Measurements from ENCODE around the gene FEZ2. TPM values are rescaled to one million over a fixed set of nuclear protein-coding genes. Genes with fewer than 3 reads are reported as not detected.

The FEZ2 gene
- total and polyA plus RNA-seq, 4 donors, result 36.1 to 59.4 (median 58.5) TPM

GRCh38 chr2:36549165-36549574 lies 48.8 kb downstream of the FEZ2 start:
- H3K4me3 ChIP-seq (ENCODE audit: low read length in 2 of 2), result no peak overlapping the region
- H3K9me3 ChIP-seq (ENCODE audit: control insufficient read depth, low read length), result no peaks in the 10 kb centered on the region
- intact Hi-C loops (cut with DNase I), result no loop called here
- H3K36me3 ChIP-seq (ENCODE audit: control insufficient read depth in 1 of 2, insufficient read depth in 2 of 2, low read length in 1 of 2), result peaks cover 4 to 6% of the 10 kb centered on the region in 2 donors
- H3K27ac ChIP-seq (ENCODE audit: low read depth in 1 of 2, low read length in 2 of 2), result peak overlapping the region in 1 of 2 donors; percentile 35
- no peaks in the 10 kb centered on the region for H3K4me1 ChIP-seq (ENCODE audit: control insufficient read depth in 1 of 2, insufficient read depth in 2 of 2, low read length in 2 of 2)
- WGBS, 2 donors, result 44 to 48% methylated on average over 7 of the region's 7 CpGs
- no peak for ATAC-seq (ENCODE audit: low FRiP score)
- no peaks in the 10 kb centered on the region for H3K27me3 ChIP-seq (ENCODE audit: control insufficient read depth in 1 of 2, insufficient read depth in 2 of 2, low read length in 1 of 2)
- no peak for DNase-seq

DNA sequence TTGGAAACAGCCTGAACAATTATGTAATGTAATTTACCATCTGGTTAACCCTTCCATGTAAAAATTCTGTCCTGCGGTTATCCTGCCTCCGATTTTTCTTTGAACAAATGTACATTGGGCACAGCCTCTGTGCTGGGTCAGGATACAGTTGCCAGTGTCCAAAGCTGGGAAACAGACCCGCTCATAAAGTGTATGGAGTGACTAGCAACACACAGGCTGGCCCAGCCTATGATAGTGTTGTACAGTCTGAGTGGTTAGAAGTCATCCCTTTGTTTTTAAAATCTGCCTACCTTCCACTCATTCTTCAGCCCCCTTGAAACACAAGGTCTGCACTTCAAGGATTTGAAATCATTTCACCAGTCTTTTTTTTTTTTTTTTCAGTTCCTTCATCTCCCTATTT lies 50.1 kb downstream of the FEZ2 start:
- no peaks in the 10 kb centered on the region for H3K27me3 ChIP-seq (ENCODE audit: control insufficient read depth in 1 of 2, insufficient read depth in 2 of 2, low read length in 1 of 2)
- intact Hi-C loops (cut with DNase I), result no loop called here
- H3K9me3 ChIP-seq (ENCODE audit: control insufficient read depth, low read length), result no peaks in the 10 kb centered on the region
- no peak for ATAC-seq (ENCODE audit: low FRiP score)
- H3K36me3 ChIP-seq (ENCODE audit: control insufficient read depth in 1 of 2, insufficient read depth in 2 of 2, low read length in 1 of 2), result peaks cover 4 to 6% of the 10 kb centered on the region in 2 donors
- no peak overlapping the region for H3K4me3 ChIP-seq (ENCODE audit: low read length in 2 of 2)
- WGBS, 2 donors, result 79 to 88% methylated on average over 3 of the region's 3 CpGs
- DNase-seq, result no peak
- H3K4me1 ChIP-seq (ENCODE audit: control insufficient read depth in 1 of 2, insufficient read depth in 2 of 2, low read length in 2 of 2), result no peaks in the 10 kb centered on the region
- no peak overlapping the region for H3K27ac ChIP-seq (ENCODE audit: low read depth in 1 of 2, low read length in 2 of 2)

GRCh38 chr2:36545871-36546416 lies 52.0 kb downstream of the FEZ2 start:
- DNase-seq, result no peak
- WGBS, 2 donors, result 2 to 43% methylated on average over 1 of the region's 1 CpG
- H3K9me3 ChIP-seq (ENCODE audit: control insufficient read depth, low read length), result no peaks in the 10 kb centered on the region
- intact Hi-C loops (cut with DNase I), result no loop called here
- no peak for ATAC-seq (ENCODE audit: low FRiP score)
- H3K36me3 ChIP-seq (ENCODE audit: control insufficient read depth in 1 of 2, insufficient read depth in 2 of 2, low read length in 1 of 2), result peaks cover under 1 to 6% of the 10 kb centered on the region in 2 donors
- no peaks in the 10 kb centered on the region for H3K4me1 ChIP-seq (ENCODE audit: control insufficient read depth in 1 of 2, insufficient read depth in 2 of 2, low read length in 2 of 2)
- no peak overlapping the region for H3K4me3 ChIP-seq (ENCODE audit: low read length in 2 of 2)
- H3K27me3 ChIP-seq (ENCODE audit: control insufficient read depth in 1 of 2, insufficient read depth in 2 of 2, low read length in 1 of 2), result no peaks in the 10 kb centered on the region
- H3K27ac ChIP-seq (ENCODE audit: low read depth in 1 of 2, low read length in 2 of 2), result no peak overlapping the region

DNA sequence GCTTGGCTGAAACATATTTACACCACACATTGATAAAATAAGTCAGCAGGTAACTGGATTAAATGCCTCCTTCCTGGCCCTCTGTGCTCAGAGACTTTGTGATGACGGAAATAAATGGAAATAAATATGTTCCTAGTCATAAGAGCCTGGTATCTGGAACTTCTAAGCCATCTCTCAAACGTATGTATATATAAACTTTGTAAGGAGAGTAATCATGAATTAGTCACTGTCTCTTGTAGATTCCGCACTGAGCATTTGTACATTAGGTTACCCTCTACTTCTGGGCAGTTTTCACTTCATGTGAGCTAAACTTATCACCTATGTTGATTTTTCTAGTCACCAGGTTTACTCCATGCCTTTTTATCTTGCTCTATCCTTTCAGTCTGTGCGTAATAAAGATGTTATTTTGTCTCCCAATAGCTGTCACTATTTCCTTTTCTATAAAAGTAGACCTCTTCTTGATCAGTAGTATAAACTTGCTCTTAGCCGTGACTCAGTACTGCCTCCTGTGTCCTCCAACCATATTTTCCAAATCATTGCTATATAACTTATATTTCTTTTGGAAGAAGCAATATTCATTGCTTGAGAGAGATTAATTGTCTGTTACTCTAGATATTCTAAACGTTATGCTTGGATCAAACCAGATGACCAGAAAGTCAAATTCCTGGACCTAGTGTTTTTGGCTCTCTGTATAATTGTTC lies 53.2 kb downstream of the FEZ2 start:
- H3K4me3 ChIP-seq (ENCODE audit: low read length in 2 of 2), result no peak overlapping the region
- ATAC-seq (ENCODE audit: low FRiP score) (no peak), DNase-seq (no peak)
- H3K4me1 ChIP-seq (ENCODE audit: control insufficient read depth in 1 of 2, insufficient read depth in 2 of 2, low read length in 2 of 2), result no peaks in the 10 kb centered on the region
- peaks cover 0 to 9% of the 10 kb centered on the region in 2 donors for H3K36me3 ChIP-seq (ENCODE audit: control insufficient read depth in 1 of 2, insufficient read depth in 2 of 2, low read length in 1 of 2)
- H3K9me3 ChIP-seq (ENCODE audit: control insufficient read depth, low read length), result no peaks in the 10 kb centered on the region
- intact Hi-C loops (cut with DNase I), result no loop called here
- no peak overlapping the region for H3K27ac ChIP-seq (ENCODE audit: low read depth in 1 of 2, low read length in 2 of 2)
- no peaks in the 10 kb centered on the region for H3K27me3 ChIP-seq (ENCODE audit: control insufficient read depth in 1 of 2, insufficient read depth in 2 of 2, low read length in 1 of 2)
- WGBS, 2 donors, result 59 to 64% methylated on average over 6 of the region's 6 CpGs

DNA sequence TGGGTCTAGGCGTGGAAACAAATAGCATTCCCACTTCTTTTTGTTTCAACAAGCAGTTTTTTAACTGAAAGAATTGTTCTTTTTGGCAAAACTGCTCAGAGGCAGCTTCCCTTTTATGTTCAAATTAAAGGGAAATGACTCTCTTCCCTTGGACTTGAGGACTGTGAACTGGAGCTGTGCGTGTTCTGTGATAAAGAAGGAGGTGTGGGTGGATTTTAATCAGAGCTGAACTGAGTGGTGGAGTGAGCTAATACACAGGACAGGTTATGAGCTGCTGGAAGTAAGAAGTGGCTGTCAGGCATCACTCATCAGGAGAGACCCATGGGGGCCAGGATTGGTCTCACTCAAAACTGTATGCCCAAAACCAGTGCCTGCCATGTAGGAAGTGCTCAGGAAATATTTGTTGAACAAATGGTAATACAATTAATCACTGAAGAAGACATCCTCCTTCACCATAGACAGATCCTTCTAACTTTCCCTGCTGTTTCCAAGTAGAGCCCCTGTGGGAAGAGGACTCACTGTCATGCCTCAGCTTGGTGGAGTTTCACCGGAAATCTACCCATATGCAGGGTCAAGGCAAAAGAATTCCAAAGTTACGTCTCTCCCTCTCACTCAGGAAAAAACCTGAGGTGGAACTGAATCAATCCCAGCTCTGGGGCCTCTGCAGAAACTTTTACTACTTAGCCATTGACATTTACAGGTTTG lies 55.9 kb downstream of the FEZ2 start:
- intact Hi-C loops (cut with DNase I), result no loop called here
- H3K36me3 ChIP-seq (ENCODE audit: control insufficient read depth in 1 of 2, insufficient read depth in 2 of 2, low read length in 1 of 2), result peaks cover 0 to 12% of the 10 kb centered on the region in 2 donors
- H3K4me3 ChIP-seq (ENCODE audit: low read length in 2 of 2), result no peak overlapping the region
- H3K27ac ChIP-seq (ENCODE audit: low read depth in 1 of 2, low read length in 2 of 2), result no peak overlapping the region
- no peak for DNase-seq
- no peaks in the 10 kb centered on the region for H3K4me1 ChIP-seq (ENCODE audit: control insufficient read depth in 1 of 2, insufficient read depth in 2 of 2, low read length in 2 of 2)
- 36 to 43% methylated on average over 4 of the region's 4 CpGs for WGBS, 2 donors
- peak; percentile 58 for ATAC-seq (ENCODE audit: low FRiP score)
- no peaks in the 10 kb centered on the region for H3K9me3 ChIP-seq (ENCODE audit: control insufficient read depth, low read length)
- H3K27me3 ChIP-seq (ENCODE audit: control insufficient read depth in 1 of 2, insufficient read depth in 2 of 2, low read length in 1 of 2), result no peaks in the 10 kb centered on the region

- H3K27ac ChIP-seq (ENCODE audit: low read depth in 1 of 2, low read length in 2 of 2), result peak overlapping the region in 1 of 2 donors; percentile 6
- H3K4me1 ChIP-seq (ENCODE audit: control insufficient read depth in 1 of 2, insufficient read depth in 2 of 2, low read length in 2 of 2), result no peaks in the 10 kb centered on the region
- no peaks in the 10 kb centered on the region for H3K9me3 ChIP-seq (ENCODE audit: control insufficient read depth, low read length)
- 67 to 70% methylated on average over 11 of the region's 11 CpGs for WGBS, 2 donors
- intact Hi-C loops (cut with DNase I), result no loop called here
- H3K4me3 ChIP-seq (ENCODE audit: low read length in 2 of 2), result no peak overlapping the region
- ATAC-seq (ENCODE audit: low FRiP score) (no peak), DNase-seq (no peak)
- H3K27me3 ChIP-seq (ENCODE audit: control insufficient read depth in 1 of 2, insufficient read depth in 2 of 2, low read length in 1 of 2), result no peaks in the 10 kb centered on the region
- peaks cover 0 to 14% of the 10 kb centered on the region in 2 donors for H3K36me3 ChIP-seq (ENCODE audit: control insufficient read depth in 1 of 2, insufficient read depth in 2 of 2, low read length in 1 of 2)
These were observed 56.8 kb downstream of the FEZ2 start for GRCh38 chr2:36540986-36541754.

DNA sequence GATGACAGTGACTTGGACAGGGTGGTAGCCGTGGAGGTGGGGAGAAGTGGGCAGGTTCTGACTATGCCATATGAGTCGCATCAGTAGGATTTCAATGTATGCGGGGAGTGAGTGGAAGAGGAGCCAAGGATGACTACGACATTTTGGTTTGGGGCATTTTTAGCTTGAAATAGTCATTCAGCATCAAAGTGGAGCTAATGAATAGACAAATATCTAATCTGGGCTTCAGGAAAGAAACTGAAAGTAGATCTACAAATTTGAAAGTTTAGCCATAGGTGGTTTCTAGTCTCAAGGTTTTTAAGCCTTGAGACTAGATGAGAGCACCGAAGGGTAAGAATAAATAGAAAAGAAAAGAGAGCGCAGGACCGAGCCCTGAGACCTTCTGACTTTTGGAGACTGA lies 58.3 kb downstream of the FEZ2 start:
- H3K27ac ChIP-seq (ENCODE audit: low read depth in 1 of 2, low read length in 2 of 2), result no peak overlapping the region
- no peak for DNase-seq
- ATAC-seq (ENCODE audit: low FRiP score), result no peak
- WGBS, 2 donors, result 89 to 91% methylated on average over 7 of the region's 7 CpGs
- H3K9me3 ChIP-seq (ENCODE audit: control insufficient read depth, low read length), result no peaks in the 10 kb centered on the region
- no peaks in the 10 kb centered on the region for H3K4me1 ChIP-seq (ENCODE audit: control insufficient read depth in 1 of 2, insufficient read depth in 2 of 2, low read length in 2 of 2)
- peaks cover 0 to 16% of the 10 kb centered on the region in 2 donors for H3K36me3 ChIP-seq (ENCODE audit: control insufficient read depth in 1 of 2, insufficient read depth in 2 of 2, low read length in 1 of 2)
- H3K27me3 ChIP-seq (ENCODE audit: control insufficient read depth in 1 of 2, insufficient read depth in 2 of 2, low read length in 1 of 2), result no peaks in the 10 kb centered on the region
- H3K4me3 ChIP-seq (ENCODE audit: low read length in 2 of 2), result no peak overlapping the region
- intact Hi-C loops (cut with DNase I), result no loop called here

- ATAC-seq (ENCODE audit: low FRiP score) (no peak), DNase-seq (no peak)
- Histone ChIP-seq H3K4me3 (ENCODE audit: low read length in 2 of 2) (no peak overlapping the region), H3K27me3 (ENCODE audit: control insufficient read depth in 1 of 2, insufficient read depth in 2 of 2, low read length in 1 of 2) (no peaks in the 10 kb centered on the region), H3K4me1 (ENCODE audit: control insufficient read depth in 1 of 2, insufficient read depth in 2 of 2, low read length in 2 of 2) (no peaks in the 10 kb centered on the region), H3K36me3 (ENCODE audit: control insufficient read depth in 1 of 2, insufficient read depth in 2 of 2, low read length in 1 of 2) (peaks cover 0 to 16% of the 10 kb centered on the region in 2 donors), H3K9me3 (ENCODE audit: control insufficient read depth, low read length) (no peaks in the 10 kb centered on the region), H3K27ac (ENCODE audit: low read depth in 1 of 2, low read length in 2 of 2) (no peak overlapping the region)
- intact Hi-C loops (cut with DNase I), result no loop called here
- 71 to 74% methylated on average over 5 of the region's 5 CpGs for WGBS, 2 donors
These were observed 59.6 kb downstream of the FEZ2 start for GRCh38 chr2:36538335-36538734.

All from aorta (tissue), 5 donors.